Left lung (tissue), 10 donors: ENCODE data around the gene ZNF548. TPM values are rescaled to one million over a fixed set of nuclear protein-coding genes. Genes with fewer than 3 reads are reported as not detected.
A peak's percentile ranks its signal among the peaks of the same experiment; 100 is the strongest.
"Not testable (repeated sequence)": the region's sequence is repeated elsewhere in the genome, so short reads cannot be mapped to it uniquely, and the experiment has no call there.

Source experiments
- ATAC-seq: fragments of 200-7000 bp; cut with Tn5 transposase; one replicate; pipeline ENCODE4 v1.9.1; 2020; ENCODE audit warnings: moderate library complexity
- DNase-seq, 4 donors: peaks; one replicate each; pipeline ENCODE4 v3.0.0-alpha.2; 2013 to 2020
- H3K27ac ChIP-seq, 2 donors: fragments of 200-600 bp; sonication (generic) in 1 of 2; one replicate each; pipeline versions ENCODE4 v1.5.0 to v1.8.0; 2020 to 2021
- H3K27me3 ChIP-seq, 2 donors: fragments of 200-600 bp; sonication (generic) in 1 of 2; one replicate each; pipeline versions ENCODE4 v1.5.0 to v1.8.0; 2020 to 2021
- H3K36me3 ChIP-seq, 2 donors: fragments of 200-600 bp; sonication (generic) in 1 of 2; one replicate each; pipeline versions ENCODE4 v1.5.0 to v1.8.0; 2020 to 2021
- H3K4me1 ChIP-seq, 2 donors: fragments of 200-600 bp; one replicate each; pipeline ENCODE4 v1.8.0; 2021
- H3K4me3 ChIP-seq, 2 donors: fragments of 200-600 bp; sonication (generic) in 1 of 2; one replicate each; pipeline versions ENCODE4 v1.5.0 to v1.8.0; 2020 to 2021; ENCODE audit warnings: mild to moderate bottlenecking in 1 of 2
- H3K9me3 ChIP-seq, 2 donors: fragments of 200-600 bp; sonication (generic) in 1 of 2; one replicate each; pipeline versions ENCODE4 v1.5.0 to v1.8.0; 2020 to 2021
- CTCF ChIP-seq, 2 donors: fragments of 200-600 bp; sonication (generic) in 1 of 2; IDR thresholded peaks; one replicate each; pipeline versions ENCODE4 v1.5.0 to v1.8.0; 2021; ENCODE audit warnings: antibody characterized with exemption in 2 of 2
- intact Hi-C, 2 donors: fragments of 100-400 bp; cut with DNase I; formaldehyde crosslinking; loops; one replicate each; pipeline versions ENCODE4 v1.11.2 to v1.14.2; 2022
- polyA plus RNA-seq, 6 donors: library from polyadenylated mRNA; unstranded; fragments of 120-200 nt; gene quantifications; one replicate each; pipeline ENCODE4 v1.2.1, GENCODE V29; 2013; ENCODE audit not compliant: insufficient read length in 6 of 6
- total RNA-seq, 2 donors: library from RNA; stranded (reverse); fragmentation: NEBNext Ultra II Directional; extraction: Animal tissue kit (Norgen Biotek cat#: 25700); gene quantifications; one replicate each; pipeline ENCODE4 v1.2.1, GENCODE V29; 2021
- donor health status: DM: no; HTN: yes; CAD: no.
- donor health status: DM: no; HTN: no; CAD: no.

ZNF548 gene
- total and polyA plus RNA-seq, 8 donors = 13.8 to 53.0 (median 40.7) TPM

- DNase-seq = peak; percentile 94 to 100 (median 100)
- H3K9me3 ChIP-seq = peaks cover 0 to 44% of the 10 kb centered on the region in 2 donors
- peak within 1 kb of the TSS; percentile 61 to 82 for H3K4me3 ChIP-seq
- peaks cover 0 to 17% of the 10 kb centered on the region in 2 donors for H3K36me3 ChIP-seq
- intact Hi-C loops = no loop called here
- no peak for TF ChIP-seq CTCF (IDR thresholded peaks at IDR 0.05)
- peaks cover 5 to 19% of the 10 kb centered on the region in 2 donors for H3K4me1 ChIP-seq
- peak; percentile 98 for ATAC-seq
- H3K27me3 ChIP-seq = no peaks in the 10 kb centered on the region
- H3K27ac ChIP-seq = peak within 1 kb of the TSS; percentile 92 to 94
These were observed 26.5 kb upstream of the ZNF548 start, which contains the start of the genes TRAPPC2B and ZNF547 for GRCh38 chr19:57362997-57363687. Gene TRAPPC2B (plus strand): TSS chr19:57363551. CDS start chr19:57364834, 1,283 bp downstream. Gene ZNF547 (plus strand): TSS chr19:57363551. CDS start chr19:57368556, 5,005 bp downstream.

- Histone ChIP-seq H3K27me3 (no peaks in the 10 kb centered on the region), H3K4me1 (peaks cover 5 to 19% of the 10 kb centered on the region in 2 donors), H3K27ac (peak overlapping the region; percentile 92 to 94), H3K36me3 (peaks cover 0 to 11% of the 10 kb centered on the region in 2 donors), H3K4me3 (peak overlapping the region; percentile 61 to 82), H3K9me3 (peaks cover 0 to 39% of the 10 kb centered on the region in 2 donors)
- DNase-seq (peak in 1 of 4 donors; percentile 24), ATAC-seq (peak; percentile 14)
- intact Hi-C loops = no loop called here
- no peak for TF ChIP-seq CTCF (IDR thresholded peaks at IDR 0.05)
These were observed 25.9 kb upstream of the ZNF548 start for GRCh38 chr19:57363688-57364181.

GRCh38 chr19:57366776-57367175, 22.9 kb upstream of the ZNF548 start:
- peaks cover 5 to 19% of the 10 kb centered on the region in 2 donors for H3K4me1 ChIP-seq

GRCh38 chr19:57374179-57374578, 15.5 kb upstream of the ZNF548 start:
- DNase-seq (no peak), ATAC-seq (no peak)
- Histone ChIP-seq H3K27ac (no peak overlapping the region), H3K4me1 (no peaks in the 10 kb centered on the region), H3K27me3 (no peaks in the 10 kb centered on the region), H3K9me3 (peaks cover 4 to 60% of the 10 kb centered on the region in 2 donors), H3K36me3 (peaks cover 5 to 80% of the 10 kb centered on the region in 2 donors), H3K4me3 (no peak overlapping the region)
- intact Hi-C loops = no loop called here
- TF ChIP-seq CTCF (IDR thresholded peaks at IDR 0.05) = no peak

More at GRCh38 chr19:57366776-57367175, 22.9 kb upstream of the ZNF548 start:
- ATAC-seq (no peak), DNase-seq (no peak)
- intact Hi-C loops = no loop called here
- Histone ChIP-seq H3K36me3 (peaks cover 0 to 18% of the 10 kb centered on the region in 2 donors), H3K4me3 (no peak overlapping the region), H3K27me3 (no peaks in the 10 kb centered on the region), H3K9me3 (peaks cover 0 to 15% of the 10 kb centered on the region in 2 donors), H3K27ac (no peak overlapping the region)
- TF ChIP-seq CTCF (IDR thresholded peaks at IDR 0.05) = no peak

- H3K27me3 ChIP-seq, H3K27ac ChIP-seq, DNase-seq, H3K4me3 ChIP-seq, ATAC-seq, intact Hi-C loops, H3K4me1 ChIP-seq: not testable (repeated sequence)
- H3K36me3 ChIP-seq = peaks cover 5 to 80% of the 10 kb centered on the region in 2 donors
- H3K9me3 ChIP-seq = peaks cover 4 to 65% of the 10 kb centered on the region in 2 donors
These were observed 15.0 kb upstream of the ZNF548 start for GRCh38 chr19:57374647-57375046.
